ENCODE measurements around the gene ZC3H7B.

- no peak for TF ChIP-seq CTCF (IDR thresholded peaks at IDR 0.05)
- TF ChIP-seq POLR2A (IDR thresholded peaks at IDR 0.05), result no peak
- no peak for TF ChIP-seq POLR2AphosphoS5 (IDR thresholded peaks at IDR 0.05; ENCODE audit: insufficient read depth in 1 of 2, low read depth in 1 of 2)
Measured at GRCh38 chr22:41315586-41315985, 14.3 kb downstream of the ZC3H7B start.
